Measurements from ENCODE around the gene LSAMP. TPM values are rescaled to one million over a fixed set of nuclear protein-coding genes. Genes with fewer than 3 reads are reported as not detected.

Gene LSAMP
- total and polyA plus RNA-seq, 2 of the 8 experiments (the other 6 are each of a cell fraction or from before 2014, with no cell fraction given): 1.8 to 5.7 TPM

- H3K27me3 ChIP-seq (replicated peaks in 1 of 4; ENCODE audit: control insufficient read depth in 3 of 4, extremely low read depth in 1 of 4, insufficient read depth in 3 of 4, low read length in 3 of 4): no peaks in the 10 kb centered on the region
- no peak overlapping the region for H4K91ac ChIP-seq (replicated peaks; ENCODE audit: insufficient read length, low read length)
- H3K18ac ChIP-seq (ENCODE audit: extremely low read depth, low read length): no peak overlapping the region
- H3K9me3 ChIP-seq (ENCODE audit: insufficient read depth in 2 of 2, low read depth in 1 of 2, low read length in 1 of 2): no peaks in the 10 kb centered on the region
- no peak overlapping the region for H3K14ac ChIP-seq (ENCODE audit: insufficient read length)
- H2BK120ac ChIP-seq (replicated peaks; ENCODE audit: low read depth, low read length): no peak overlapping the region
- H2BK12ac ChIP-seq (ENCODE audit: low read depth, low read length): no peak overlapping the region
- DNase-seq (ENCODE audit: low read depth in 1 of 2, low spot score in 2 of 2): no peak
- no peaks in the 10 kb centered on the region for H3K23me2 ChIP-seq (ENCODE audit: low read depth, low read length)
- ChIA-PET POLR2A (ENCODE audit: partially characterized antibody) (no interaction called here), CTCF (ENCODE audit: partially characterized antibody) (interaction anchor here (1.6 kb wide), 1 partner anchor 53 kb away, joined by 4 read pairs; no protein-coding TSS in a partner anchor)
- H4K5ac ChIP-seq (ENCODE audit: insufficient read length, low read depth, low read length): no peak overlapping the region
- no peak overlapping the region for H3K56ac ChIP-seq (replicated peaks; ENCODE audit: insufficient read length, low read depth, low read length)
- no peak overlapping the region for H3K4me2 ChIP-seq (ENCODE audit: insufficient read depth in 1 of 2, low read depth in 2 of 2, low read length in 2 of 2)
- H2BK5ac ChIP-seq (ENCODE audit: low read depth, low read length): no peak overlapping the region
- H3K4me3 ChIP-seq (ENCODE audit: extremely low read depth in 1 of 4, insufficient read depth in 2 of 4, low read depth in 3 of 4, low read length in 4 of 4): no peak overlapping the region
- peak; percentile 60 for FAIRE-seq
- H3K27ac ChIP-seq (ENCODE audit: low read depth, low read length): no peak overlapping the region
- no peak overlapping the region for H2BK15ac ChIP-seq (ENCODE audit: low read length)
- H4K20me1 ChIP-seq (replicated peaks in 1 of 2; ENCODE audit: control insufficient read depth in 1 of 2, insufficient read depth in 2 of 2, low read length in 2 of 2): no peaks in the 10 kb centered on the region
- H3K79me2 ChIP-seq (ENCODE audit: control insufficient read depth in 1 of 2, insufficient read depth in 2 of 2, low read length in 2 of 2): no peaks in the 10 kb centered on the region
- H3K23ac ChIP-seq (ENCODE audit: insufficient read length): no peak overlapping the region
- 59% methylated on average over 4 of the region's 4 CpGs; no CpG with 5 or more reads in 1 of the 2 experiments for WGBS, 2 experiments (ENCODE audit: extremely low coverage in 1 of 2, insufficient coverage in 1 of 2, insufficient read length in 1 of 2, insufficient replicate concordance in 2 of 2, low coverage in 1 of 2, low lambda C conversion rate in 2 of 2, missing lambda C conversion rate in 1 of 2)
- no peak overlapping the region for H2AK5ac ChIP-seq (ENCODE audit: low read depth, low read length)
- H3K9ac ChIP-seq (replicated peaks in 1 of 4; ENCODE audit: extremely low read depth in 1 of 4, low read depth in 3 of 4, low read length in 3 of 4): no peak overlapping the region
- no peak for TF ChIP-seq MAX (IDR thresholded peaks at IDR 0.05)
- no peak for TF ChIP-seq ATF3 (IDR thresholded peaks at IDR 0.05; ENCODE audit: insufficient read depth, low read depth, low read length)
- no peak for TF ChIP-seq CBX5 (IDR thresholded peaks at IDR 0.05; ENCODE audit: low read depth, low read length)
- TF ChIP-seq RFX5 (IDR thresholded peaks at IDR 0.05; ENCODE audit: borderline replicate concordance, low read depth, low read length): no peak
- TF ChIP-seq USF2 (IDR thresholded peaks at IDR 0.05; ENCODE audit: low read length): no peak
- no peak for TF ChIP-seq CBX8 (IDR thresholded peaks at IDR 0.05; ENCODE audit: borderline replicate concordance, low read depth, low read length)
- no peak for TF ChIP-seq NRF1 (IDR thresholded peaks at IDR 0.05; ENCODE audit: low read depth, low read length)
- TF ChIP-seq RAD21 (IDR thresholded peaks at IDR 0.05 in 1 of 2, conservative IDR thresholded peaks at IDR 0.05 in 1 of 2; ENCODE audit: low read depth in 2 of 2, low read length in 2 of 2): no peak
- H2AFZ ChIP-seq (ENCODE audit: low read length): no peak overlapping the region
- H2BK20ac ChIP-seq (ENCODE audit: low read length): no peak overlapping the region
- H3K79me1 ChIP-seq (ENCODE audit: low read depth, low read length): no peaks in the 10 kb centered on the region
- H3K36me3 ChIP-seq (ENCODE audit: control insufficient read depth in 2 of 4, insufficient read depth in 4 of 4, low read length in 3 of 4): no peaks in the 10 kb centered on the region
- peaks cover 0 to 7% (median 1%) of the 10 kb centered on the region in 4 experiments; a peak in 1 of 7 replicates for H3K4me1 ChIP-seq (replicated peaks in 1 of 4; ENCODE audit: control insufficient read depth in 3 of 4, insufficient read depth in 4 of 4, low read length in 3 of 4)
- no peak overlapping the region for H4K8ac ChIP-seq (ENCODE audit: extremely low read depth, insufficient read depth, low read length)
- no peak overlapping the region for H3K4ac ChIP-seq (replicated peaks; ENCODE audit: insufficient read length, low read depth, low read length)
Measured at GRCh38 chr3:116039651-116039985, 405.7 kb downstream of the LSAMP start.

Data from H1 (cell line).